Measurements from ENCODE around the gene KAZN.

- no peak for TF ChIP-seq CTCF (IDR thresholded peaks at IDR 0.05)
- no peak for TF ChIP-seq POLR2A (IDR thresholded peaks at IDR 0.05)
Measured at GRCh38 chr1:14674030-14674429, 75.5 kb downstream of the KAZN start.
